CD14-positive monocyte (primary cell): ENCODE results near the gene DENND1A. TPM values are rescaled to one million over a fixed set of nuclear protein-coding genes. Genes with fewer than 3 reads are reported as not detected.

ENCODE experiments used
- DNase-seq, 3 donors: peaks; one replicate each; pipeline ENCODE4 v3.0.0-alpha.2; 2011 to 2022
- H2AFZ ChIP-seq: 2 replicates; pipeline ENCODE4 v1.6.0; 2012; ENCODE audit warnings: mild to moderate bottlenecking, low read depth, low read length, inconsistent platforms; ENCODE audit not compliant: insufficient read depth, poor library complexity, severe bottlenecking
- H3K27ac ChIP-seq, 2 donors: 1 replicate in 1 of 2; 2 replicates in 1 of 2; pipeline ENCODE4 v1.5.1; 2012 to 2013; ENCODE audit warnings: low read length in 2 of 2, control low read depth in 1 of 2, inconsistent platforms in 1 of 2, low read depth in 1 of 2, mild to moderate bottlenecking in 1 of 2
- H3K27me3 ChIP-seq, 2 donors: one replicate each; pipeline versions ENCODE4 v1.6.0 to v1.6.1; 2011 to 2013; ENCODE audit warnings: low read length in 2 of 2; ENCODE audit not compliant: control insufficient read depth in 2 of 2, insufficient read depth in 2 of 2
- H3K36me3 ChIP-seq, 2 donors: replicated peaks in 1 of 2; 1 replicate in 1 of 2; 2 replicates in 1 of 2; pipeline versions ENCODE4 v1.5.1 to v1.6.1; 2012 to 2013; ENCODE audit warnings: low read length in 2 of 2, control low read depth in 1 of 2, inconsistent platforms in 1 of 2, mild to moderate bottlenecking in 1 of 2; ENCODE audit not compliant: insufficient read depth in 2 of 2, control insufficient read depth in 1 of 2
- H3K4me1 ChIP-seq, 2 donors: 1 replicate in 1 of 2; 2 replicates in 1 of 2; pipeline versions ENCODE4 v1.5.1 to v1.6.1; 2012 to 2013; ENCODE audit warnings: low read length in 2 of 2, control low read depth in 1 of 2, inconsistent platforms in 1 of 2, mild to moderate bottlenecking in 1 of 2, moderate library complexity in 1 of 2; ENCODE audit not compliant: insufficient read depth in 2 of 2, control insufficient read depth in 1 of 2
- H3K4me2 ChIP-seq: replicated peaks from 2 replicates; pipeline ENCODE3; 2012; ENCODE audit warnings: low read length, moderate library complexity, mild to moderate bottlenecking; ENCODE audit not compliant: poor library complexity, severe bottlenecking; ENCODE audit errors: extremely low read depth
- H3K4me3 ChIP-seq, 3 experiments: fragments of 200-600 bp in 1 of 3; sonication (generic) in 1 of 3; replicated peaks in 1 of 3; 1 replicate in 2 of 3; 2 replicates in 1 of 3; pipeline ENCODE4 v1.5.1; 2011 to 2013; ENCODE audit warnings: low read length in 3 of 3, mild to moderate bottlenecking in 3 of 3, control low read depth in 2 of 3, low read depth in 2 of 3, inconsistent platforms in 1 of 3, moderate library complexity in 1 of 3
- H3K79me2 ChIP-seq: 2 replicates; pipeline ENCODE4 v1.6.0; 2012; ENCODE audit warnings: mild to moderate bottlenecking, control low read depth, inconsistent platforms, low read length, moderate library complexity; ENCODE audit not compliant: insufficient read depth
- H3K9ac ChIP-seq: 2 replicates; pipeline ENCODE4 v1.6.0; 2017; ENCODE audit warnings: low read length, mild to moderate bottlenecking; ENCODE audit not compliant: insufficient read depth, poor library complexity, severe bottlenecking
- H3K9me3 ChIP-seq, 2 donors: replicated peaks in 1 of 2; 1 replicate in 1 of 2; 2 replicates in 1 of 2; pipeline versions ENCODE4 v1.5.1 to v1.6.1; 2012 to 2013; ENCODE audit warnings: low read length in 2 of 2, control low read depth in 1 of 2; ENCODE audit not compliant: control insufficient read depth in 1 of 2, insufficient read depth in 1 of 2
- H4K20me1 ChIP-seq: 2 replicates; pipeline ENCODE4 v1.6.0; 2012; ENCODE audit warnings: mild to moderate bottlenecking, low read length, control low read depth, moderate library complexity; ENCODE audit not compliant: insufficient read depth
- H3K27ac Mint-ChIP-seq, 7 donors: one replicate each; pipeline ENCODE4 v1.8.0; 2020; ENCODE audit warnings: mild to moderate bottlenecking in 7 of 7, mixed read lengths in 7 of 7, moderate library complexity in 6 of 7, inconsistent platforms in 2 of 7
- H3K27me3 Mint-ChIP-seq, 3 donors: one replicate each; pipeline ENCODE4 v1.8.0; 2021 to 2022; ENCODE audit warnings: low read depth in 3 of 3, mild to moderate bottlenecking in 3 of 3, mixed read lengths in 3 of 3, moderate library complexity in 3 of 3, inconsistent platforms in 1 of 3
- H3K36me3 Mint-ChIP-seq, 2 donors: one replicate each; pipeline ENCODE4 v1.8.0; 2020; ENCODE audit warnings: mixed read lengths in 2 of 2, inconsistent platforms in 1 of 2, mild to moderate bottlenecking in 1 of 2
- H3K4me1 Mint-ChIP-seq: one replicate; pipeline ENCODE4 v1.8.0; 2020; ENCODE audit warnings: mild to moderate bottlenecking, mixed read lengths
- H3K4me3 Mint-ChIP-seq, 2 donors: one replicate each; pipeline ENCODE4 v1.8.0; 2020; ENCODE audit warnings: mild to moderate bottlenecking in 2 of 2, mixed read lengths in 2 of 2, moderate library complexity in 1 of 2
- H3K9me3 Mint-ChIP-seq, 7 donors: one replicate each; pipeline ENCODE4 v1.8.0; 2020 to 2022; ENCODE audit warnings: mixed read lengths in 7 of 7, mild to moderate bottlenecking in 6 of 7, moderate library complexity in 6 of 7, inconsistent platforms in 2 of 7
- WGBS: methylation state at CpG from one replicate; pipeline ENCODE4 v1.1.5; 2013; ENCODE audit warnings: missing lambda C conversion rate; ENCODE audit not compliant: insufficient coverage; 5-methylcytosine and 5-hydroxymethylcytosine counted together
- intact Hi-C, 2 donors: fragments of 100-400 bp; cut with micrococcal nuclease; formaldehyde crosslinking; loops; one replicate each; pipeline versions ENCODE4 v1.15.0 to v1.15.1; 2023
- polyA plus RNA-seq, 3 donors: library from polyadenylated mRNA; depleted of rRNA in 1 of 3; unstranded in 2 of 3; stranded (reverse) in 1 of 3; fragments of 300-500 nt in 2 of 3; fragments of >200 nt in 1 of 3; fragmentation: Illumina TruSeq in 2 of 3; gene quantifications; 1 replicate in 2 of 3; 2 replicates in 1 of 3; pipeline ENCODE4 v1.2.3, GENCODE V29; 2012 to 2021
- TF ChIP-seq, protein P1 (sequence below): fragments of 200-600 bp; IDR thresholded peaks from one replicate; pipeline ENCODE4 v1.8.0; 2022; ENCODE audit warnings: antibody characterized with exemption, mild to moderate bottlenecking

Gene DENND1A
- polyA plus RNA-seq, 3 donors = 24.8 to 73.0 (median 29.4) TPM

- DNase-seq = no peak
- H3K79me2 ChIP-seq = no peaks in the 10 kb centered on the region
- no peaks in the 10 kb centered on the region for H3K4me1 ChIP-seq
- WGBS = 100% methylated on average over 2 of the region's 5 CpGs
- H3K4me2 ChIP-seq = no peak overlapping the region
- peaks cover 35% of the 10 kb centered on the region for H4K20me1 ChIP-seq
- Mint-ChIP-seq H3K9me3 (no peaks in the 10 kb centered on the region), H3K4me3 (no peak overlapping the region), H3K4me1 (no peaks in the 10 kb centered on the region), H3K36me3 (peaks cover 83 to 91% of the 10 kb centered on the region in 2 donors), H3K27me3 (peaks cover 0 to 5% (median 3%) of the 10 kb centered on the region in 3 donors), H3K27ac (peak overlapping the region in 3 of 7 donors; percentile 17 to 47 (median 47))
- no peak overlapping the region for H2AFZ ChIP-seq
- no peaks in the 10 kb centered on the region for H3K9me3 ChIP-seq
- H3K9ac ChIP-seq = no peak overlapping the region
- TF ChIP-seq, protein P1, sequence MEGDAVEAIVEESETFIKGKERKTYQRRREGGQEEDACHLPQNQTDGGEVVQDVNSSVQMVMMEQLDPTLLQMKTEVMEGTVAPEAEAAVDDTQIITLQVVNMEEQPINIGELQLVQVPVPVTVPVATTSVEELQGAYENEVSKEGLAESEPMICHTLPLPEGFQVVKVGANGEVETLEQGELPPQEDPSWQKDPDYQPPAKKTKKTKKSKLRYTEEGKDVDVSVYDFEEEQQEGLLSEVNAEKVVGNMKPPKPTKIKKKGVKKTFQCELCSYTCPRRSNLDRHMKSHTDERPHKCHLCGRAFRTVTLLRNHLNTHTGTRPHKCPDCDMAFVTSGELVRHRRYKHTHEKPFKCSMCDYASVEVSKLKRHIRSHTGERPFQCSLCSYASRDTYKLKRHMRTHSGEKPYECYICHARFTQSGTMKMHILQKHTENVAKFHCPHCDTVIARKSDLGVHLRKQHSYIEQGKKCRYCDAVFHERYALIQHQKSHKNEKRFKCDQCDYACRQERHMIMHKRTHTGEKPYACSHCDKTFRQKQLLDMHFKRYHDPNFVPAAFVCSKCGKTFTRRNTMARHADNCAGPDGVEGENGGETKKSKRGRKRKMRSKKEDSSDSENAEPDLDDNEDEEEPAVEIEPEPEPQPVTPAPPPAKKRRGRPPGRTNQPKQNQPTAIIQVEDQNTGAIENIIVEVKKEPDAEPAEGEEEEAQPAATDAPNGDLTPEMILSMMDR = no peak
- no peak overlapping the region for H3K4me3 ChIP-seq
- no peak overlapping the region for H3K27ac ChIP-seq
- no peaks in the 10 kb centered on the region for H3K27me3 ChIP-seq
- peaks cover 70 to 98% of the 10 kb centered on the region in 2 donors for H3K36me3 ChIP-seq
- intact Hi-C loops = no loop called here
Observed at GRCh38 chr9:123417289-123418051, 512.5 kb downstream of the DENND1A start.

DNA sequence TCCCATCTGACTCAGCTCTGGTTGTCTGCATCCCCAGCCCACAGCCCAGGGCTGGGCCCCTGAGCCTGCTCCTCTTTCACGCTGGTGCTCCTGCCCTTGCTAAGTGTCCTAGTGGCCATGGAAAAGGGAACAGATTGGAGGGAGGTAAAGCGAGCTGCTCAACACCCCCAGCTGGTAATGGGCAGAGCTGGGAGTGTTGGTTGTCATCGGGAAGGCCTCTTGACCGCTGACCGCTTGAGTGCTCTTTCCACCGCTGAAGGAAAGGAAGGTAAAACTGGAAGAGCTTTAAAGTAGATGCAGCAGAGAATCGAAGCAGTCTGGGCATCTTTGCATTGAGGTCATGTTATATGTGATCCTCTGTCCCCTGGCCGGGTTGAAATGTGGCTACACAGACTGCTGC is 513.8 kb downstream of the DENND1A start:
- H3K27me3 Mint-ChIP-seq = peaks cover 0 to 3% (median 0%) of the 10 kb centered on the region in 3 donors
- H3K4me1 Mint-ChIP-seq = no peaks in the 10 kb centered on the region
- no peak for DNase-seq
- Histone ChIP-seq H3K9ac (no peak overlapping the region), H3K36me3 (peaks cover 68 to 98% of the 10 kb centered on the region in 2 donors), H3K27ac (no peak overlapping the region), H4K20me1 (peaks cover 28% of the 10 kb centered on the region), H3K9me3 (no peaks in the 10 kb centered on the region), H3K27me3 (no peaks in the 10 kb centered on the region), H2AFZ (no peak overlapping the region), H3K4me2 (no peak overlapping the region), H3K4me1 (no peaks in the 10 kb centered on the region), H3K4me3 (no peak overlapping the region), H3K79me2 (no peaks in the 10 kb centered on the region)
- peak overlapping the region in 2 of 7 donors; percentile 54 for H3K27ac Mint-ChIP-seq
- intact Hi-C loops = no loop called here
- H3K9me3 Mint-ChIP-seq = no peaks in the 10 kb centered on the region
- WGBS = 97% methylated on average over 7 of the region's 8 CpGs
- TF ChIP-seq, protein P1 = no peak
- no peak overlapping the region for H3K4me3 Mint-ChIP-seq
- H3K36me3 Mint-ChIP-seq = peaks cover 83 to 92% of the 10 kb centered on the region in 2 donors
